Measurements from ENCODE around the gene CDK14. TPM values are rescaled to one million over a fixed set of nuclear protein-coding genes. Genes with fewer than 3 reads are reported as not detected.
A peak's percentile ranks its signal among the peaks of the same experiment; 100 is the strongest.

The CDK14 gene
- total RNA-seq, 1 donor from 2014 or later: 58.6 TPM

DNA sequence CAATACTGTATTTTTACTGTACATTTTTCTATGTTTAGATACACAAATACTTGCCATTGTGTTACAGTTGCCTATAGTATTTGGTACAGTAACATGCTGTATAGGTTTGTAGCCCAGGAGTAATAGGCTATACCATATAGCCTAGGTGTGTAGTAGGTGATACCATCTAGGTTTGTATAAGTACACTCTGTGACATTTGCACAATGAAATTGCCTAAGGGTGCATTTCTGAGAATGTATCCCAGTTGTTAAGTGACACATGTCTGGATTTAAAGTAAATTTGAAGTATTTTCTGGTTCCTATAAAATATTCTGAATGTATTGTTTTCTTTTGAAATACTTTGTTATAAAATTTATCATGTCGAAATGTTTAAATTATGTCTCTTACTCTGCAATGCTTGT is 7.2 kb downstream of the CDK14 start:
- ATAC-seq: no peak

DNA sequence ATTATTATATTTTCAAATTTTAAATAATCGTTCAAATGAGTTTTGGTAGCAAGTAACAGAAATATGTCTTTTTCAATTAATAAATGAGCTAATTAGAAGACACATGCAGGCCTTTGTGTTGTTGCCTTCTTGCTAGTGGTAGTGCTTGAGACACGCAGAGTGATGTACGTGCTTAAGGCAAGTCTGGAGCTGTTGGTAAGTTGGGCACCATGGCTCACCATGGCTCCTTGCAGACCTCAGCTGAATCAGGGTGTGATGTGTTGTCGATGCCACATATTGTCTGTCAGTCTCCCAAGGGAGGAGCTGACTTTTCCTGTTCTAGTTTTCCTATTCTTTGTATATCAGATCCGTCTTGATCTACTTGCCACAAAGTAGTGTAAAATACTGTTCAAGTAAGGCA is 8.3 kb downstream of the CDK14 start:
- no peaks in the 10 kb centered on the region for H3K27me3 ChIP-seq (ENCODE audit: low read depth)
- no peak for TF ChIP-seq CTCF (IDR thresholded peaks at IDR 0.05)

More for the DNA sequence above, 7.2 kb downstream of the CDK14 start:
- intact Hi-C loops (cut with DNase I): no loop called here
- Histone ChIP-seq H3K9me3 (no peaks in the 10 kb centered on the region), H3K36me3 (no peaks in the 10 kb centered on the region), H3K27ac (no peak overlapping the region), H3K4me1 (peaks cover 18% of the 10 kb centered on the region), H3K4me3 (no peak overlapping the region), H3K27me3 (ENCODE audit: low read depth) (no peaks in the 10 kb centered on the region)
- DNase-seq: no peak
- TF ChIP-seq CTCF (IDR thresholded peaks at IDR 0.05): no peak

GRCh38 chr7:90605055-90605454 is 8.9 kb downstream of the CDK14 start:
- H3K4me3 ChIP-seq: no peak overlapping the region
- H3K27me3 ChIP-seq (ENCODE audit: low read depth): no peaks in the 10 kb centered on the region
- peaks cover 4% of the 10 kb centered on the region for H3K4me1 ChIP-seq
- no peak for ATAC-seq
- TF ChIP-seq CTCF (IDR thresholded peaks at IDR 0.05): no peak
- no peaks in the 10 kb centered on the region for H3K9me3 ChIP-seq
- no peaks in the 10 kb centered on the region for H3K36me3 ChIP-seq
- H3K27ac ChIP-seq: no peak overlapping the region
- no peak for DNase-seq
- intact Hi-C loops (cut with DNase I): no loop called here

More for the DNA sequence above, 8.3 kb downstream of the CDK14 start:
- no peak for DNase-seq
- Histone ChIP-seq H3K4me1 (peaks cover 10% of the 10 kb centered on the region), H3K27ac (no peak overlapping the region), H3K4me3 (no peak overlapping the region), H3K36me3 (no peaks in the 10 kb centered on the region), H3K9me3 (no peaks in the 10 kb centered on the region)
- no peak for ATAC-seq
- intact Hi-C loops (cut with DNase I): no loop called here

DNA sequence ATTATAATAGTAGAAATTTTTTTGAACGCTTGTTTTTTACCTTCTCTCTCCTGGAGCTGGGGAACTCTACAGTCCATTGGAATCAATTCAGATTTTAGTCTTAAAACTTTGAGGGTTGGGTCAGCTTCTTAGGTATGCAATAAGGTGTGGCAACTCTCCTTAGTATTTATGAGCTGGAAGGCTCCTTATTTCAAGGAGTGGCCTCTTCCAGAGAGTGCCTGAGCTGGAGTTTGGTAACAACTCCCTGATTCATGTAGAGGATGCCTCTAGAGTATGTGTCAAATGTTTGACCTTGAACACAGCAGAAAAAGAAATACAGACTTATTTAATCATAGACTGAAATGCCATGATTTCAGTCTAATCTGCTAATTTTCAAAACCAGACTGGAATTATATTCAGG is 11.1 kb downstream of the CDK14 start:
- ATAC-seq: peak; percentile 91 to 95
- Histone ChIP-seq H3K27me3 (ENCODE audit: low read depth) (no peaks in the 10 kb centered on the region), H3K27ac (no peak overlapping the region), H3K9me3 (no peaks in the 10 kb centered on the region), H3K4me1 (peaks cover 5% of the 10 kb centered on the region), H3K4me3 (no peak overlapping the region), H3K36me3 (no peaks in the 10 kb centered on the region)
- TF ChIP-seq CTCF (IDR thresholded peaks at IDR 0.05): no peak
- intact Hi-C loops (cut with DNase I): no loop called here
- no peak for DNase-seq

DNA sequence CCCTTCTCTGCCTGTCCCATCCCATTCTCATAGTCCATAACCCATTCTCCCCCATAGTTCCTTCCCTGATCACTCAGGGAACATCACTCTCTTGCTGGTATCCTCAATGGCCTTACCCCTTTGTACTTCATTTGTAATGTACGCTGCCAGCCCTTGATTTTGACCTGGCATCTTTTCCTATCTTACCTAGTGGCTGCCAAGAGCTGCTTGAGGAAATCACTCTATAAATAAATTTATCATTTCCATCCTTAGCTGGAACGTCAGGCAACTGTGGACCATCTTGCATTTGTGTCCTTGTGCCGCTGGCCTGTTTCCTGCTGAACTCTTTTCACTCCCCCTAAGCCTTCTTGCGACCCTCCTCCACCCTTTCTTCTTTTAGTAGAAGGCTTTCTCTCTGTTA is 14.0 kb downstream of the CDK14 start:
- intact Hi-C loops (cut with DNase I): no loop called here
- no peak for ATAC-seq

More for the DNA sequence above, 14.0 kb downstream of the CDK14 start:
- Histone ChIP-seq H3K4me1 (peaks cover 5% of the 10 kb centered on the region), H3K4me3 (no peak overlapping the region), H3K36me3 (no peaks in the 10 kb centered on the region), H3K27ac (no peak overlapping the region), H3K9me3 (no peaks in the 10 kb centered on the region), H3K27me3 (ENCODE audit: low read depth) (no peaks in the 10 kb centered on the region)
- no peak for DNase-seq
- no peak for TF ChIP-seq CTCF (IDR thresholded peaks at IDR 0.05)

All from lower lobe of right lung (tissue), 2 donors.